ENCODE data around the gene SREBF1. TPM values are rescaled to one million over a fixed set of nuclear protein-coding genes. Genes with fewer than 3 reads are reported as not detected.

Gene SREBF1
- total and polyA plus RNA-seq, 2 of the 4 experiments (the other 2 are of a cell fraction) = 3.4 to 20.4 TPM

- no peak for TF ChIP-seq SMC3 (IDR thresholded peaks at IDR 0.05; ENCODE audit: low read depth, low read length)
Observed at GRCh38 chr17:17790637-17791464, 45.9 kb downstream of the SREBF1 start (continued).

DNA sequence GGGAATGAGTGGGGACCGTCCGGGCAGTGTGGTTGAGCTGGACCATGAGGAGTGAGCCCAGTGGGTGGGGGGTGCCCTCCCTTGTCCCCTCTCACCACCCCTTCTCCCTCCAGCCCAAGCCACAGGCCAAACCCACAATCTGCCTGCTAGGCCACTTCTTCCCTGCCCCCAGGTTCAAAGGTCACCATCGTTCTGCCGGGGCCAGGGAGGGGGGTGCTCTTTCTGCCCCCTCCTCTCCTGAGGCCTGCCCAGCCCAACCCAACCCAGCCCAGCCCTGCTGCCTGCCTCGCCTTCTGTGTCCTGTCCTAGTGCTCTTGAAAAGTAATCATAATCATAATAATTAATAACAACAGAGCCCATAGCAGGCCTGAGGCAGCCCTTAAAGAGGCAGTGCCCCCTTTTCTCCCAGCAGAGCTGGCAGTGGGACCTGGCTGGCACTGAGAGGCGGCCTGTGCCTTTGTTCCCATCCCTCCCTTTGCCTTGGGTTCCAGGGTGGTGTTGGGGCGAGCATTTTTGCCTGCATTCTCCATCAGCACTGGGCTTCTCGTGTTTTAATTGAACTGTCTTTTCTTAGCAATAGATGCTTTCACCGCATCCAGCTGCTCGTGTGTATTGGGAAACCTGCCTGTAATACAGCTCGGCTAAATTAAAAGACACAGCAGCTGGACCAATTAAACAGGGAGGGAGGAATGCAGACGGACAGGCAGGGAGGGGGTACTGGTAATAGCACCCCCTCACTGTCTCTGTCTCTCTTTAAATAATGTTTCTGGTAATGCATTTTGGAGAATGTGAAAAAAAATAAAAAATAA lies 46.8 kb downstream of the SREBF1 start:
- Histone ChIP-seq H4K5ac (ENCODE audit: low read depth, low read length) (no peak overlapping the region), H2BK15ac (ENCODE audit: low read depth, low read length) (no peak overlapping the region), H3K4me3 (ENCODE audit: insufficient read depth, low read depth, low read length) (no peak overlapping the region), H2BK120ac (ENCODE audit: low read depth, low read length) (no peak overlapping the region), H3K27ac (ENCODE audit: insufficient read depth, low read length) (no peak overlapping the region), H3K9me3 (ENCODE audit: control insufficient read depth, insufficient read depth, low read length) (no peaks in the 10 kb centered on the region), H3K27me3 (ENCODE audit: control insufficient read depth, insufficient read depth, low read length) (no peaks in the 10 kb centered on the region), H3K56ac (ENCODE audit: extremely low read depth, insufficient read depth, low read length) (no peak overlapping the region), H4K20me1 (ENCODE audit: insufficient read depth, low read length) (peaks cover 97% of the 10 kb centered on the region), H3K14ac (replicated peaks; ENCODE audit: low read depth, low read length) (no peak overlapping the region), H3K9ac (ENCODE audit: low read depth, low read length) (no peak overlapping the region), H4K8ac (ENCODE audit: low read depth in 2 of 2, low read length in 2 of 2) (no peak overlapping the region), H3K9me1 (ENCODE audit: insufficient read depth, low read length) (peaks cover 10% of the 10 kb centered on the region; the same call in 1 of the 2 replicates), H2AFZ (replicated peaks; ENCODE audit: low read length, poor library complexity) (no peak overlapping the region), H2AK5ac (ENCODE audit: low read depth, low read length) (no peak overlapping the region), H3K36me3 (ENCODE audit: control insufficient read depth, insufficient read depth, low read length) (peaks cover 17% of the 10 kb centered on the region), H2BK5ac (ENCODE audit: low read depth, low read length, poor library complexity, severe bottlenecking) (no peak overlapping the region), H4K91ac (ENCODE audit: insufficient read depth, low read depth, low read length) (no peak overlapping the region), H3K79me1 (ENCODE audit: low read depth in 1 of 2, low read length in 2 of 2) (peaks cover 17 to 98% of the 10 kb centered on the region in 2 experiments), H3K4me2 (ENCODE audit: low read depth, low read length) (no peak overlapping the region), H3K18ac (ENCODE audit: low read depth, low read length) (no peak overlapping the region), H3K4ac (ENCODE audit: low read depth, low read length) (no peak overlapping the region), H2AK9ac (replicated peaks; ENCODE audit: low read depth, low read length, poor library complexity) (no peak overlapping the region), H3K4me1 (ENCODE audit: control insufficient read depth, insufficient read depth, low read length) (peaks cover 16% of the 10 kb centered on the region; the same call in 1 of the 2 replicates), H3K23ac (ENCODE audit: low read depth, low read length) (no peak overlapping the region; the same call in none of the 2 replicates), H2BK20ac (ENCODE audit: low read depth, low read length) (no peak overlapping the region)
- no peak for TF ChIP-seq POLR2A (IDR thresholded peaks at IDR 0.05; ENCODE audit: low read depth, low read length)
- CTCF ChIA-PET = interaction anchor here (0.6 kb wide), 1 partner anchor 48 kb away, joined by 4 read pairs; no protein-coding TSS in a partner anchor
- dilution Hi-C loops (cut with HindIII; ENCODE audit: low sequenced_read_pairs, unreplicated experiment) = no loop called here
- POLR2A ChIA-PET (ENCODE audit: unreplicated experiment) = no interaction called here
- 83% methylated on average over 1 of the region's 12 CpGs; no CpG with 5 or more reads in 1 of the 2 experiments for WGBS, 2 experiments (ENCODE audit: extremely low coverage in 2 of 2, insufficient read length in 1 of 2)
- no peak for ATAC-seq (ENCODE audit: low read depth)
- intact Hi-C loops (cut with micrococcal nuclease) = loop anchor here (10.0 kb wide), 1 partner anchor 105 kb away; the partner anchor contains the start of gene RAI1
- in situ Hi-C loops (cut with MboI; ENCODE audit: low sequenced_read_pairs) = no loop called here
- BruUV-seq (replicated peaks) = no TSS peak
- DNase-seq = no peak

Measured in IMR-90 (cell line).